Astrocyte of the spinal cord (primary cell): ENCODE results near the gene TFAP2D.

Source experiments
- DNase-seq: peaks from one replicate; pipeline ENCODE4 v3.0.0; 2011; ENCODE audit warnings: low read depth, low spot score
- H3K4me3 ChIP-seq: 2 replicates; pipeline ENCODE4 v1.5.1; 2011; ENCODE audit warnings: low read depth, mild to moderate bottlenecking, low read length, moderate library complexity
- in situ Hi-C: cut with HindIII; loops from 2 replicates; pipeline ENCODE4 v1.10.0; 2017; ENCODE audit warnings: low sequenced_read_pairs
- TF ChIP-seq, protein P1 (sequence below): IDR thresholded peaks from 2 replicates; pipeline ENCODE4 v1.5.1; 2012; ENCODE audit warnings: low read depth, mild to moderate bottlenecking, low read length, inconsistent platforms

TFAP2D gene

DNA sequence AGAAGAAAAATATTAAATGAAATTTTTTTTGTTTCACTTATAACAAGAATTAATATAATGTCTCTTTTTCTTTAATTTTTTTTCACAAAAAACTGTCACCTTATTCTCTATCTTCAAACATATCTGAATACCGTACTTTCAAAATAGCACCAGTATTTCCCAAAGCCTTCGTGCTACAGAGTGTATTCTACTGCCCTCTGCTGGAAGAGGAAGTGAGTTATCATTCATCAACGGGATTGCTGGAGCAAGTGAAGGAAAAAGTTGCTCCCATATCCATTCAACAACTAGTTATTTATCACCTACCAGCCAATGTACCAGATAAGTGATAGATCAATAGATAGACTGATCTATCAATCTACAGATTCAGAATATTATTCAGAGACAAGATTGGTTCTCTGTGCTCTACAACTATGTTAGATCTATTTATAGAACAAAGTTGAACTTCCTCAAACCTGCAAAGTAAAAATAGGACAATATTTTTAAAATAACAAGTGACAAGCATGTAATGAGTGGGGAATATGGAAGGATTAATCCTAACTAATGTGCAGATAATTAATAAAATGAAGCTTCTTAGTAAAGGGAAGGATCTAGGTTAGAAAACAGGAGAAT, 78.7 kb downstream of the TFAP2D start:
- H3K4me3 ChIP-seq, result no peak overlapping the region
- in situ Hi-C loops, result no loop called here
- DNase-seq, result peak; percentile 13
- TF ChIP-seq, protein P1, sequence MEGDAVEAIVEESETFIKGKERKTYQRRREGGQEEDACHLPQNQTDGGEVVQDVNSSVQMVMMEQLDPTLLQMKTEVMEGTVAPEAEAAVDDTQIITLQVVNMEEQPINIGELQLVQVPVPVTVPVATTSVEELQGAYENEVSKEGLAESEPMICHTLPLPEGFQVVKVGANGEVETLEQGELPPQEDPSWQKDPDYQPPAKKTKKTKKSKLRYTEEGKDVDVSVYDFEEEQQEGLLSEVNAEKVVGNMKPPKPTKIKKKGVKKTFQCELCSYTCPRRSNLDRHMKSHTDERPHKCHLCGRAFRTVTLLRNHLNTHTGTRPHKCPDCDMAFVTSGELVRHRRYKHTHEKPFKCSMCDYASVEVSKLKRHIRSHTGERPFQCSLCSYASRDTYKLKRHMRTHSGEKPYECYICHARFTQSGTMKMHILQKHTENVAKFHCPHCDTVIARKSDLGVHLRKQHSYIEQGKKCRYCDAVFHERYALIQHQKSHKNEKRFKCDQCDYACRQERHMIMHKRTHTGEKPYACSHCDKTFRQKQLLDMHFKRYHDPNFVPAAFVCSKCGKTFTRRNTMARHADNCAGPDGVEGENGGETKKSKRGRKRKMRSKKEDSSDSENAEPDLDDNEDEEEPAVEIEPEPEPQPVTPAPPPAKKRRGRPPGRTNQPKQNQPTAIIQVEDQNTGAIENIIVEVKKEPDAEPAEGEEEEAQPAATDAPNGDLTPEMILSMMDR, result peak; percentile 65

DNA sequence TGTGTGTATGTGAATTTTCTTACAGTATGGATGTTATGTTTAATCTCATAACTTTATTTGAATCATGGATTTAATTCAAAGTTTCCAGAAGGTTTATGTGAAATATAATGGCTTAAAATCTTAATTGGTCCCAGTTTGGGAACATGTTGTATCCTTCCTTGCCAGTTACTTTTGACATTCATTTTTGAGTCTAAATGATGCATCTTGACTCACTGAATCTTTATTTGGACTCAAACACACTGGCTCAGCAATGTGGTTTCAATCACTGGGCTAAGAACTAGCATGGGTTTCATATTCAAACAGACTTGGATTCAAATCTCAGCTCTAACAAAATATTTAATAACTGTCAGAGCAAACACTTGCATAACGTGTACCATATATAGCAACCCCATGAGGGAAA, 79.4 kb downstream of the TFAP2D start:
- TF ChIP-seq, protein P1, result no peak
- in situ Hi-C loops, result no loop called here
- DNase-seq, result no peak
- no peak overlapping the region for H3K4me3 ChIP-seq

DNA sequence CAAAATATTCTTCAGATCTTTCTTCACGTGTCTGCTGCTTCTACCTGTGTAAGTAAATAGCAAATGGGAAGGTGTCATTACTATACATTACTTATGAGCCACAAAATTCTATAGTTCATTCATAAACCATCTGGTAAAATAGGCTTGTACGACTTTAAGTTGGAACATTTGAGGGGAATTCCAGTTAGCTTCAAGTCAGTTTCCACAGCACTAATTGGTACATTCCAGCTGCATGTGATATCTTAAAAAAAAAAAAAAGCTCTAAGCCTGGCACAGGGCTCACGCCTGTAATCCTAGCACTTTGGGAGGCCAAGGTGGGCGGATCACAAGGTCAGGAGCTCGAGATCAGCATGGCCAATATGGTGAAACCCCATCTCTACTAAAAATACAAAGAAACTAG, 82.2 kb downstream of the TFAP2D start:
- in situ Hi-C loops, result no loop called here
- no peak overlapping the region for H3K4me3 ChIP-seq
- TF ChIP-seq, protein P1, result no peak
- no peak for DNase-seq

DNA sequence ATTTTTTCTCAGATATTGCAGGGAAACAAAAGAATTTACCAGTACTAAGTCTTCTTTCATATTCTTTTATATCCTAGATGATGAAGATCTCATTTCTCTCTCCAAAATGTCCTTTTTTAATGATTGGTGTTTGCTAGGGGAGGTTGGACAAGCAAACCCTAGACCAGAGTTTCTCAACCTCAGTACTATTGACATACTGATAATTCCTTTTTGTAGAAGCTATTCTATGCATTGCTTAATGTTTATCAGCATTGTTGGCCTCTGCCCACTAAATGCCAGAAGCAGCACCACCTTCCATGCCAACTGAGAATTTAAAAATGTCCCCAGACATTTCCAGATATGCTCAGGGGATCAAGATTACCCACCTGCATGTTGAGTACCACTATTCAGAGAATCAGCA, 91.0 kb downstream of the TFAP2D start:
- in situ Hi-C loops, result no loop called here
- no peak for DNase-seq
- TF ChIP-seq, protein P1, result no peak
- H3K4me3 ChIP-seq, result no peak overlapping the region

DNA sequence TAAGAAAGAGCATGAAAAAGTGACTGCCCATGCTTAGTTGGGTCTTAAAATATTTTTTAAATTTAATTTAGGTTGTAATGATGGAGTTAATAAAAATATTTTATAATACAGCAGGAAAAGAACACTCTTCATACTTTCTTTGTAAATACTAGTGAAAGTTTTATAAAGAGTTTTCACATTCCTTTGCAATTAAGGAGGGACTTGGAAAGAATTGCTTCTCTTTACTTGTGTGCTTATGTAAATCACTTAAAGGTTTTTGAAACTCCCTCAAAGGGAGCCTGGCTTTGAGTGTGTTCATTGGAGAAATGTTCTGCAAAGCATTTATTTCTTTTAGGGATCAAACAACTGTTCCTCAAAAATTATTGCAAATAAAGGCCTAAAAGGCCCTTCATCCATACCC, 93.7 kb downstream of the TFAP2D start:
- in situ Hi-C loops, result no loop called here
- TF ChIP-seq, protein P1, result no peak
- no peak overlapping the region for H3K4me3 ChIP-seq
- no peak for DNase-seq

DNA sequence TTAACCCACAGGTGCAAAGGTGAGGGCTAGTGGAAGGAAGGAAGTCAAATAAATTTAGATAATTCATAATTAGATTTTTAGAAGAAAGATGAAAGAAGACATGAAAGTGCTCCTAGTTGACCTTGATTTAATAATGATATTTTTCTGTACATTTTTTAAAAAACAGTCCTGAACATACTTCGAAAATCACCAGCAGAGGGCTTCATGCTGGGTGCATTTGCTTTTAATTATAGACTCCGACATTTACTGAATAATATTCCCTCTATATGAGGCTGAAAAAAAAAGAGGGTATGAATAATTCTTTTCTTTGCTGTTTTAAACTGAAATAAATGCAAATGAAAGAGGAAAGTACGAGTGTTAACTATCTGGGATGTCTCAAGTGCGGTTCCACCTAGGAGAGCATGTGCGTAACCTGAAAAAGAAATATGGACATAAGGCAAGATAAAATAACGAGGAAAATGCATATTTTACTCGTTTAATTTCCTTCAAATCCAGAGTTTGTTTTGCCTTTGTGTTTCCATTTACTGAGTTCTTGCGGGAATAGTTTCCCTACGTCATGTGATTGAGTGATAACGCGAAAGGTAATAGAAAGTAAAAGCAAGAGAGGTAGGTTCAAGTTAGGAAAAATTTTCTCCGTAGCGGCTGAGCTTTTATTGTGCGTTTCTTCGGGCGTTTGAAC, 102.2 kb downstream of the TFAP2D start:
- H3K4me3 ChIP-seq, result peak overlapping the region; percentile 48
- TF ChIP-seq, protein P1, result peak; percentile 51
- peak; percentile 19 for DNase-seq
- in situ Hi-C loops, result no loop called here
